Stimulated activated CD4-positive, alpha-beta T cell treated with anti-CD3 and anti-CD28 coated beads, Interleukin-12 subunit alpha, Interleukin-12 subunit beta, amount 100 ng/mL, for 4 hours (primary cell): ENCODE results near the gene LARGE2.

Experiments used
- DNase-seq: peaks from one replicate; pipeline ENCODE4 v3.0.0-alpha.2; 2020

Gene LARGE2

DNA sequence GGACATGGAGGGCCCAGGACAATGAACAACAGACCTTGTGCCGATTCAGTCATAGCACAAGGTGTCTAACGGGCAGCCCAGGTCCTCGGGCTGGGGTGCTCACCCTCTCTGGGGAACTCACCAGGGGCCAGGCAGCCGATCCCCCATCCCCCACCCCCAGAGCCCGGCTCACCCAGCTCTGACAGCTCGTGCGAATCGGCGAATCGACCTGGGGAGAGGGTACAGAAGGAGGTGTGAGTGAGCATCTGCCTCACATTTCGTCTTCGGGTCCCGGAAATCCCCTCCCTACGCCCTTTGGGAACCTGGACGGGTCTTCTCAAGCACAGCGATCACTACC lies 5.2 kb upstream of the LARGE2 start:
- no peak for DNase-seq

DNA sequence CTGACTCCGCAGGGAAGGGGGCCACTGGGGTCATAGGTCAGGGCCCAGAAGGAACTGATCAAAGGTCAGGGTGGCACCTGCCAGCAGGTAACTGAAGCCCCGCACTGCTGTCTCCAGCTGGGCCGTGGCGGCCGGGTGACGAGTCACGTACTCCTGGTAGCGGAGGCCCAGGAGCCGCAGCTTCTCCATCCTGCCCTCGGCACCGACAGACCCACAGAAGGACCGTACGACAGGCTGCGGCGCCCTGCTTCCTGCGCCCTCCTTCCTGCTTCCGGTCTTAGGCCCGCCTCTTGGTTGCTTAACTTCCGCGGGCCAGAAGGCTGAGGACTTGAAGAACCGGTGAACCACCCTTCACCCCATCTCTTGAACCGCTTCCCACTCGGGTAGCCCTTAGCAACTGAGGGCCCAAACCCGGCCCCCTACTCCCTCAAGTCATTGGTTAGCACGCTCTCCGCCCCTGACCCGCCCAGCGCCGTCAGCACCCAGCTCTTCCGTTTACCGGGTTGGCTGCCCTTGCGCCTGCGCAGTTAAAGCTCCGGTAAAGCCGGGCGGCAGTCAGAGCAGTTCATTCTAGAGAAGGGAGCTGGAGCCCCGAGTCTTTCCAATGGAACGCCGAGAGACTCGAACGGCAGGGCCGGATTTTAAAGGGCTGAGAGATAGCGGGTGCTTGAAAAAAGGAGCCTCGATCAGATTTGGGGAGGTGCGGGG lies 4.7 kb upstream of the LARGE2 start, which contains the start of gene PEX16:
Gene PEX16, minus strand, starts transcription at position 255 of the 708 bp plus-strand sequence. Its CDS starts 66 bp downstream, at position 189.
- DNase-seq: peak; percentile 92

DNA sequence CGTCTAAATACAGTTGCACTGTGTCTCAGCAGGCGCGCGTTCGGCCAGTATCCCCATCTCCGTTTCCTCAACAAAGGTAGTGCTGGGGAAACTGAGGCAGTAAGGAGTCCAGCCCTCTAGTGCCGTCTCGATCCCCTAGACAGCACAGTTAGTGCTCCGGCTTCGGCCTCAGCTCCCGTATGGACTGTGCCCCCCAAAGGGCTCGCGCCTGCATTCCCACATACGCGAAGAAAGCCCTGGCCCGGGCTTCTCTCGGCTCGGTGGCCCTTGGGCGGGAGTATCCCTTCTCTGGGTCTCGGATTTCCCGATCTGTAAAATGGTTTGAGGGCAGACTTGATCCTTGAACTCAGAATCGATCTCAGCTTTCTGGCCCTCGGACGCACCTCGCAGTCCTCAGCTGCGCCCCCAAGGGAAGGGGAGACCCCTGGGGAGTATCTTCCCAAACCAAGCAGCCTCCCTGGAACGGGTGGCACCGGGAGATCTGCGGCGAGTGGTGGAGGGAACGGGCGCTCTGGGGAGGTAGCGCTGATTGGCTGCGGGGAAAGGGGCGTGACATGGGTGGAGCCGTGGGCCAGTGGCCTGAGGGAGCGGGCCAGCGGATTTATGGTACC lies 4.0 kb upstream of the LARGE2 start:
- peak; percentile 57 for DNase-seq

DNA sequence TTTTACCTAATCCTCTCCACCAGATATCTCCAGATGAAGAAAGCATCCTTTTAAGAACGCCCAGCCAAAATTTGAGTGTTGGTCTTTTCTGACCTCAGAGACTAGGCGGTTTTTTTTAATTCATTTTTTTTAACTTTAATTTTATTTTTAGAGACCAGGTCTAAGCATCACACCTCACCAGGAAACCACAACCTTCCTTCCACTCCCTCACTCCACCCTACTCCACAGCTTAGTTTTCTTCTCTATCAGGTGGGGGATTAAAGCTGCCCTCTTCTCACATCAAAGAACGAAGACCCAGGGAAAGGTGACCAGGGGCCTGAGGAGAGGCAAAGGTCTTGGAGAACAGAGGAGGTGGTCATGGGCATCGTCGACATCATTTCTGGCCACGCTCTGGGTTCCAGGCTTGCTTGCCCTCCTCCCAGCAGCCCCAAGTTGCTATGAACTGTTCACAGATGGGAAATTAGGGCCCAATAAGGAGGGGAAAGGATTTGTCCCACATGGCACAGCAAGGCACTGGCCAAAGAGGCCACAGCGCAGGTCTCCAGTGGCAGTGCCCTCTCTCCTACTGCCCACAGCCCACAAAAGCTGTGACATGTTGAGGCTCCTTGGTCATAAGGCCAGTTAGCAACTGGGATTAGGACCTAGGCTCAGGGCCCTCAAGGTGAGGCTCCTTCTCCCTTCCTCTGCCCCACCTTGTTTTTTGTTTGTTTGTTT lies 3.3 kb upstream of the LARGE2 start:
- no peak for DNase-seq

DNA sequence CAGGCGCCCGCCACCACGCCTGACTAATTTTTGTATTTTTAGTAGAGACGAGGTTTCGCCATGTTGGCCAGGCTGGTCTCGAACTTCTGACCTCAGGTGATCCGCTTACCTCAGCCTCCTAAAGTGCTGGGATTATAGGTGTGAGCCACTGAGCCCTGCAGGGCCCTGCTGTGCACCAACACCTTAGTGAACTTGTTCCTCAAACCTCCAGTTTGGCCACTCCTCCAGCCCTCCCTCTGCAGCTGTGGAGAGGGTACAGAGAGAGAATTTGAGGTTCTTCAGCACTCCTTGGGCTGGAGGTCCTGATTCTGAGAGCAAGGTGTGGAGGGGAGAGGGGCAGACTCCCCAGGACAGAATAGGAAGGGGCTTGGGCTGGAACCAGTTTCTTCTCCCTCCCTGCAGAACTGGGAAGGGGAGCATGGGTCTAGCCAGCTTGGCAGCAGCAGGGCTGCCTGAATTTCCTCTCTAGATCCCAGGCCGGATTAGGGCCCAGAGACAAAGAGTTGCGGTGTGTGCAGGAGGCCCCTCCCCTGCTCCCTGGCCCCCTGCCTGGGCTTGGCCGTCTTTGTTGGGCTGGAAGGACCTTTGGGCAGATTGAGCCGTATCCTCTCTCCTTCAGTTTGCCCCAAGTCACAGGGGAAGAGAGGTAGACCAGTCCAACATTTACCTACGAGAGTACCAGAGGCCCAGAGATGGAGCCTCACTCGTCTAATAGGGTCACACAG lies 2.5 kb upstream of the LARGE2 start:
- DNase-seq: no peak

DNA sequence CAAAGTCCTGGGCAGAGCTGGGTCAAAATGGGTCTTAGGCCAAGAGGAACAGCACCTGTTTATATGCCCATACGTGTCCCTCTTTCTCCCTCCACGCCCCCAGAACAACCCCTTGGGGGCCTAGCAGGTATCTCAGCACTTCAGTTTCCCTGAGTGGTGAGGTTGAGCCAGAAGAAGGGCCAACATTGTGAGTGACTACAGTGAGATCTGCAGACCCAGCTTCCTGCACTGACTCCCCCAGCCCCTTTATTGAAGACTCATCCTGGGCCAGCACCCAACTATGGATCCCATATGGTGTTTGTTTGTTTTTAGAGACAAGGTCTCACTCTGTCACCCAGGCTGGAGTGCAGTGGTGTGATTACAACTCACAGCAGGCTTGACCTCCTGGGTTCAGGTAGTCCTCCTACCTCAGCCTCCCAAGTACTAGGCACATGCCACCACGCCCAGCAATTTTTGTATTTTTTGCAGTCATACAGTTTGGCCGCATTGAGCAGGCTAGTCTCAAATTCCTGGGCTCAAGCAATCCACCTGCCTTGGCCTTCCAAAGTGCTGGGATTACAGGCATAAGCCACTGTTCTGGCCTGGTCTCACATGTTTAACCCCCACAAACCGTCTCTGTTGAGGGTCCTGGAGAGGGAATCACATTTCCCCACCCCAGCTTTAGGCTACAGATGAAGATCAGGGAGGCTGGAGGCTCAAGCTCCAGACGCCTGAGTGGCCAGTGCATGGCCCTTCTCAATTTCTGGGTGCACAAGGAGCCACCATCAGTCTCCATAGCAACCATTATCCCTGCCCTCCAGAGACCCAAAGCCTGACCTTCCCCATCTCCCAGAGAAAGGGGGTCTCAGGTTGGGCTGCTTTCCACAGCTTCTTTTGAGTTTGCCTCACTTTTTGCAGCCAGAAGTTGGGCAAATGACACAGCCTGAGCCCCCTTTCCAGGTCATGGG lies 1.7 kb upstream of the LARGE2 start:
- no peak for DNase-seq

DNA sequence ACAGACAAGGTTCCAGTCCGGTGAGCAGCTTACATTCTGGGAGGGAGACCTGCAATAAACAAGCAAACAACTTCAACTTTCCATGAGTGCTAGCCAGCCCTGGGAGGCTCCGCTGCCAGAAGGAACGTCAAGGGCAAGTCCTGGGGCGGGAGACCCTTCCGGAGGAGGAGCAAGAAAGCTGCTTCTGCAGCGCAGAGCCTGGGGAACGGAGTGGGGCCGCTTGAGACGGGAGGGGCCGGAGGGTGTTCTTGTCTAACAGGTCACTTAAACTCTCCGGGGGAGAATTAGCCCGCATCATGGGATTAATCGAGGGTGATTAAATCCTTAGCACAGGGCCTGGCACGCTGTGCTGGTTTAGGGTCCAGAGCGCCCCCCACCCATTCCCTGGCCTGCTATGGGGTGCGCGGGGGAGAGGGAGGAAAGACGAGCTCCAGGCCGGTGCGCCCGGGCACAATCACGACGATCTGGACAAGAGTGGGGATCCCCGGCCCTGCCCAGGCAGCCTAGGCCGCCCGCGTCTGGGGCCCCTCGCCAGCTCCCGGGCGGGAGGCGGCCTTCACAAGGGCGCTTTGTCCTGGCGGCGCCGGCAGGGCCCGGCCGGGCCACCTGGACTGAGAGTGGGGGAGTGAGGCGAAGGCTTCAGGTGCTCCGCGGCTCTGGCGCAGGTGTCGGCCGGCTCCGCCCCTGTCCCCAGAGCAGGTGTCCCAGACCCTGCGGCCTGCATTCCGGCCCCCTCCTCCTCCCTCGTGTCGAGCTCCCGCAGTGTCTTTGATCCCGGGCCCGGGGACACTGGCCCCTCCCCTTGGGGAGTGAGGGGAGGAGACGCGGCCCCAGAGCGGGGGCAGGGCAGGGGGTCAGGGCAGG lies 663 bp upstream of the LARGE2 start:
- no peak for DNase-seq

DNA sequence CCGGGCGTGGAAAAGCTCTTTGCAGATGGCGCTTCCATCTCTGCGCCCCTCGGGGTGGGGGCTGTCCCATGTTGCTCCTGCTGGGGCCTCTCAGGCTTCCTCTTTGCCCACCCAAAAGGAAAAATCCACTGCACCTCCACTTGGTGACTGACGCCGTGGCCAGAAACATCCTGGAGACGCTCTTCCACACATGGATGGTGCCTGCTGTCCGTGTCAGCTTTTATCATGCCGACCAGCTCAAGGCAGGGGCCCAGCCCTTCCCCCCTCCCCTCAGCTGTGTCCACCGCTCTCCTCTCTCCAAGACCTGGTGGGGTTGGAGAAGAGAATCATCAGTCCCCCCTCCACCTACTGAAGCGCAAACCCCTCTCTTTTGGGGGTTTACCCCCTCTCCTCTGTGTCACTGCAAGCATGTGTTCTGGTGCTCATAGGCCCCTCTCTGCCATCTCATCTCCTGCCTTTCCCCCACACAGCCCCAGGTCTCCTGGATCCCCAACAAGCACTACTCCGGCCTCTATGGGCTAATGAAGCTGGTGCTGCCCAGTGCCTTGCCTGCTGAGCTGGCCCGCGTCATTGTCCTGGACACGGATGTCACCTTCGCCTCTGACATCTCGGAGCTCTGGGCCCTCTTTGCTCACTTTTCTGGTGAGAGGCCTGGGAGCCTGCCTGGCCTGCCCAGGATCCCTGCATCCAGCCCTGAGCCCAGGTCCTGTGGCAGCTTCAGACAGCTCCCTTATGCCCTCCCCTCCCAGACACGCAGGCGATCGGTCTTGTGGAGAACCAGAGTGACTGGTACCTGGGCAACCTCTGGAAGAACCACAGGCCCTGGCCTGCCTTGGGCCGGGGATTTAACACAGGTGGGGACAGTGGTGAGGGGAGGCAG lies 1.8 kb downstream of the LARGE2 start:
- DNase-seq: no peak

DNA sequence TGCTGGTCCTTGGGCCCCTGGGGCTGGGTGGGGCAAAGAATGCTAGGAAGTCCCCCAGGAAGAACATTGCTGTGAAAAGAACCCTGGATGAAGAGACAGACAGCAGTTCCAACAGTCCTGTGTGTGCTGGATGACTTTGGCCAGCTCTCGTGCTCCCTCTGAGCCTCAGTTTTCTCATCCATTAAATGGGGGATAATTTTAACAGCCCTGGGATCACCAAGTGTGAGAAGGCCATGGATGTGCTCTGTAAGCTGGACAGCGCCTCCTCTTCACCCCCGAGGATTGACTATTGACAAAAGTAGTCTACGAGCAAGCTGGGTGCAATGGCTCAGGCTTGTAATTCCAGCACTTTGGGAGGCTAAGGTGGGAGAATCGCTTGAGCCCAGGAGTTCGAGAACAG lies 2.5 kb downstream of the LARGE2 start:
- no peak for DNase-seq

DNA sequence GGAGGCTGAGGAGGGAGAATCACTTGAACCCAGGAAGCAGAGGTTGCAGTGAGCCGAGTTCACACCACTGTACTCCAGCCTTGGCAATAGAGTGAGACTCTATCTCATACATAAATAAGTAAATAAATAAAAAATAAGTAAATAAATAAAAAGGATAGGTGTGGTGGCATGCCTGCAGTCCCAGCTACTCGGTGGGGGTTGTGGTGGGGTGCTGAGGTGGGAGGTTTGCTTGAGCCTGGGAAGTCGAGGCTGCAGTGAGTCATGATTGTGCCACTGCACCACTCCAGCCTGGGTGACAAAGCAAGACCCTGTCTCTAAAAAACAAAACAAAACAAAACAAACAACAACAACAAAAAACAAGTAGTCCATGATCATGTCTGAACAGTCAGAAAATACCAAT lies 3.1 kb downstream of the LARGE2 start:
- DNase-seq: no peak

DNA sequence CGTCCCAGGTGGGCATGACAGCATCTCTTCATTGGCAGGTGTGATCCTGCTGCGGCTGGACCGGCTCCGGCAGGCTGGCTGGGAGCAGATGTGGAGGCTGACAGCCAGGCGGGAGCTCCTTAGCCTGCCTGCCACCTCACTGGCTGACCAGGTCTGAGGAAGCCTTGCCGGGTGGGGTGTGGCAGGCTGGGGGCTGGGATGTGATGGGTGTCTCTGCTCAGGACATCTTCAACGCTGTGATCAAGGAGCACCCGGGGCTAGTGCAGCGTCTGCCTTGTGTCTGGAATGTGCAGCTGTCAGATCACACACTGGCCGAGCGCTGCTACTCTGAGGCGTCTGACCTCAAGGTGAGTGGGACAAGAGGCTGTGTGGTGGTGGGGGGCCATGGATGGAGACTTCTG lies 3.5 kb downstream of the LARGE2 start:
- no peak for DNase-seq

DNA sequence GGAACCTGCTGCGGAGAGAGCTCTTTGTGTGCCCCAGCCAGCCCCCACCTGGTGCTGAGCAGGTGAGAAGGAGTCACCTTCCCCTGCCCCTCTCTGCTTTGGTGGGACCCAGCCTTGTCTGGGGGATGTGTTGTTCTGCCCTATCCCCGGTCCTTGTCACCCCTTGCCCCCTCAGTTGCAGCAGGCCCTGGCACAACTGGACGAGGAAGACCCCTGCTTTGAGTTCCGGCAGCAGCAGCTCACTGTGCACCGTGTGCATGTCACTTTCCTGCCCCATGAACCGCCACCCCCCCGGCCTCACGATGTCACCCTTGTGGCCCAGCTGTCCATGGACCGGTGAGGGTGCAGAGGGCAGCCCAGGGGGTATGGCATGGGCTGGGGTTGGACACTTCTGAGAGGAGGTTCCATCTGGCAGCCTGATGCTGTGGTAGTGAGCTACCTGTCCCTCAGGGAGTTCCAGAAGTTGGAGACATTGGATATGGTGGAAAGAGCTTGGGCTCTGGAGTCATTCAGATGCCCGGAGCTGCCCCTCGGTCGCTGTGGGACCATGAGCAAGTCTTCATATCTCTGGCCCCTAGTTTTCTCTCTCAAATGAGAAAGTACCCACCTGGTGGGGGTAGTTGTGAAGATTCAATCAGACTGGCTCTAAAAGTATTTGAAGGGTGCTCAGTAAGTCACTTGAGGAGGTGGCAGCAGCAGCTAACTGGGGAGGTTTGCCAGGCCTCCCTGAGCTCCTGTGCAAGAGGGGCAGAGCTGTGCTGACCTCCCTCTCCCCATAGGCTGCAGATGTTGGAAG lies 4.3 kb downstream of the LARGE2 start:
- no peak for DNase-seq

DNA sequence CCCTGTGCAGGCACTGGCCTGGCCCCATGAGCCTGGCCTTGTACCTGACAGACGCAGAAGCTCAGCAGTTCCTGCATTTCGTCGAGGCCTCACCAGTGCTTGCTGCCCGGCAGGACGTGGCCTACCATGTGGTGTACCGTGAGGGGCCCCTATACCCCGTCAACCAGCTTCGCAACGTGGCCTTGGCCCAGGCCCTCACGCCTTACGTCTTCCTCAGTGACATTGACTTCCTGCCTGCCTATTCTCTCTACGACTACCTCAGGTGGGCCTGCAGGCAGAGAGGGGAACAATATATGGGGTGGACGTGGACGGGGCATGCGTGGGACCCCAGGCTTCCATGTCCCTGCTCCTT lies 4.9 kb downstream of the LARGE2 start:
- DNase-seq: no peak

DNA sequence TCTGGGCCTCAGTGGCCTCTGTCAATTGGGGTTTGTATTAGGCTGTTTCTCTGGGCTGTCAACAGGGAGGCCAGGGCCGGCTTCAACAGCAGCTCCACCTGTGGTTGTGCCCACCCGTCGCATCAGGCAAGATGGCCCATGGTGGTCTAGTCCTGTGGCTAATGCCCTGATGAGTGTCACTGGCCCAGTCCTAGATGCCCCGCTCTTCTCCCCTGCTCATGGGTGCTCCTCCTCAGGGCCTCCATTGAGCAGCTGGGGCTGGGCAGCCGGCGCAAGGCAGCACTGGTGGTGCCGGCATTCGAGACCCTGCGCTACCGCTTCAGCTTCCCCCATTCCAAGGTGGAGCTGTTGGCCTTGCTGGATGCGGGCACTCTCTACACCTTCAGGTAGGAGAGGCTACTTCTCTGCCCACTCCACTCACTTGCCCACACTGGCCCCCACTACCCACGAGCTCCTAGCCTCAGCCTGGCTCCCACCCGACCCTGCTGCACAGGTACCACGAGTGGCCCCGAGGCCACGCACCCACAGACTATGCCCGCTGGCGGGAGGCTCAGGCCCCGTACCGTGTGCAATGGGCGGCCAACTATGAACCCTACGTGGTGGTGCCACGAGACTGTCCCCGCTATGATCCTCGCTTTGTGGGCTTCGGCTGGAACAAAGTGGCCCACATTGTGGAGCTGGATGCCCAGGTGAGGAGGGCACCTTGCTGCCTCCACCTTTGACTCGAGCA lies 5.4 kb downstream of the LARGE2 start:
- DNase-seq: no peak

DNA sequence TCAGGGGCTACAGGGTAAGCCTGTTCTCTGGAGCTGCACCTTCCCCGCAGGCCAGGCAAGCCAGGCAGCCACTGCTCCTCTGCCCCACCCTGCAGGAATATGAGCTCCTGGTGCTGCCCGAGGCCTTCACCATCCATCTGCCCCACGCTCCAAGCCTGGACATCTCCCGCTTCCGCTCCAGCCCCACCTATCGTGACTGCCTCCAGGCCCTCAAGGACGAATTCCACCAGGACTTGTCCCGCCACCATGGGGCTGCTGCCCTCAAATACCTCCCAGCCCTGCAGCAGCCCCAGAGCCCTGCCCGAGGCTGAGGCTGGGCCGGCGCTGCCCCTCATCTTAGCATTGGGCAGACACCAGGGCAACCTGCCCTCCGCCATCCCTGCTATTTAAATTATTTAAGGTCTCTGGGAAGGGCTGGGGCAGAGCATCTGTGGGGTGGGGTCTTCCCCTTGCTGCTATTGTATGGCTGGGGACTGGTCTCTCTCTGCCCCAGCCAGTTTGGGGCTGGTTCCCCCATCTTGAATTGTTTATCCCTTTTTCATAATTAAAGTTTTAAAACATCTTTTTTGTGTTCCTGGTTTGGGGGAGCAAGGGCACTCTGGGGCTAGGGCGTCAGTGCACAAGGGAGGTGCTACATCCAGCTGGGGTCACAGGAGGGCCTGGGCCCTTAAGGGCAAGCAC lies 6.2 kb downstream of the LARGE2 start:
- DNase-seq: no peak

DNA sequence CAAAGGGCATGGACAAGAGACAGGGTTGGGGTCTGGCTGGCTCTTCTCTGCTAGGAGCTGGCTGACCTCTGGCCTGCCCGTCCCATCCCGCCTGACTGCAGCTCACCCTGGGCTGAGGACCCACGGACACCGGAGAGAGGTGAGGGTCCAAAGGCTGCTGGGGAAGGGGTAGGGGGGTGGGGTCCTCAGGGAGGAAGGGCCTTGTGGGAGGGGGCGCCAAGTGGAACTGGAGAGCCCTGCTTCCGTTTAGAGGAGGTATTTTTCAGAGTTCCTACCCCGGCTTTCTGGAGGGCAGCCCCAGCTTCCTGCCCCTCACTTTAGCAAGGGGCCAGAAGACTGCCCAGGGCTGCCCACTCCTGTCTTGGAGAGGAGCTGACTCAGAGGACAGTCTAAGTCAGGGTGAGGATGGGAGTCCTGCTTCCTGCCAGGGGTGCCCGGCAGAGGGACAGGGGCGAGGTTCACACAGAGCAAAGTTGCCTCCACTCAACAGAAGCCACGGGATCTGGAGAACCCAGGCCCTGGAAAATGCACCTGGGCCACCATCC lies 7.1 kb downstream of the LARGE2 start:
- no peak for DNase-seq

DNA sequence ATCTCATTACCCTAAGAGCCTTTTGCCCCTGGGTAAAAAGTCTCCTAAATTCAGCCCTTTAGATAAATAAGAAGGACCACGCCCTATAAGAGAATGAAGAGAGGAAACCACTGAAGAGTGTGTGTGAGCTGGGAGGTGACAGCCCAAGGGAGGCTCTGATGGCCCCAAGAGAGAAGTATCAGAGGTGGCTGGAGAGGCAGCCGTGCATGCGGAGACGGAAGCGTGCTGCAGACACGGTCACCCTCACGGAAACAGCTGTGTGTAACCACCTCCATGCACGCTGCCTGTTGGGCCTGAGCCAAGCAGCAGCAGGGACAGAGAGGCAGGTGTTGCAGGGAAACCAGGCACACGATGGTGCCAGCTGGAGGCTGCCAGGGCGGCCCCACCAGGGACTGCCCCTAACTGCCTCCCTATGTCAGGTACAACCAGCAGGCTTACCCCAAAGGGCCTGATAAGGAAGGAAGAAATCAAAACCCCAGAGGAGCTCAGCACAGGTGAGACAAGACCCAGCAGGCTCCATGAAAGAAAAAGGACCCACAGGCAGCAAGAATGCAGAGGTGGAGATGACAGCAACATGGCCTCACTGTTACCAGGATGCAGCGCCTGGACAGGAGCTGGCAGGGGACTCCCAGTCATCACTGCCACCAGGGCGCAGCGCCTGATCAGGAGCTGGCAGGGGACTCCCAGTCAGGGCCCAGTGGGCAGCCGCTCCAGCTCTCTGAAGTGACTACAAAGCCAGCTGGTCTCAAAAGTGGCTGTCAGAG lies 7.8 kb downstream of the LARGE2 start:
- DNase-seq: no peak
